Testis (tissue), 3 donors: Measurements from ENCODE around the gene DLG1. TPM values are rescaled to one million over a fixed set of nuclear protein-coding genes. Genes with fewer than 3 reads are reported as not detected.

Experiments
- DNase-seq: peaks from one replicate; pipeline ENCODE4 v3.0.0-alpha.2; 2019
- H3K27ac ChIP-seq, 2 donors: fragments of 200-600 bp; sonication (generic); one replicate each; pipeline ENCODE4 v1.5.1; 2019
- H3K27me3 ChIP-seq: fragments of 200-600 bp; sonication (generic); one replicate; pipeline ENCODE4 v1.5.1; 2019
- H3K36me3 ChIP-seq: fragments of 200-600 bp; sonication (generic); one replicate; pipeline ENCODE4 v1.5.1; 2017; ENCODE audit warnings: low read depth; ENCODE audit errors: missing control alignments
- H3K4me1 ChIP-seq: fragments of 200-600 bp; sonication (generic); one replicate; pipeline ENCODE4 v1.5.1; 2019
- H3K4me3 ChIP-seq, 2 donors: fragments of 200-600 bp; sonication (generic); one replicate each; pipeline ENCODE4 v1.5.1; 2017 to 2019
- H3K9me3 ChIP-seq: fragments of 200-600 bp; sonication (generic); one replicate; pipeline ENCODE4 v1.5.1; 2017
- CTCF ChIP-seq, 3 experiments: fragments of 450-650 bp in 2 of 3; fragments of 200-600 bp in 1 of 3; sonication (generic) in 1 of 3; IDR thresholded peaks; one replicate each; pipeline ENCODE4 v1.5.1; 2016 to 2019; ENCODE audit warnings: antibody characterized with exemption in 3 of 3, mild to moderate bottlenecking in 2 of 3, moderate library complexity in 1 of 3
- POLR2A ChIP-seq: fragments of 450-650 bp; IDR thresholded peaks from one replicate; pipeline ENCODE4 v1.6.1; 2017; ENCODE audit warnings: antibody characterized with exemption, mild to moderate bottlenecking, moderate library complexity
- WGBS, 2 donors: methylation state at CpG; one replicate each; pipeline ENCODE4 v1.1.5; 2018; 5-methylcytosine and 5-hydroxymethylcytosine counted together
- intact Hi-C: fragments of 100-400 bp; cut with DNase I; formaldehyde crosslinking; loops from one replicate; pipeline ENCODE4 v1.15.1; 2023; ENCODE audit warnings: low total_unique reads
- polyA plus RNA-seq: library from polyadenylated mRNA; stranded (reverse); fragments of 350-450 nt; fragmentation: Illumina TruSeq; extraction: RNeasy Lipid Tissue Mini Kit (QIAGEN cat#74804); gene quantifications from one replicate; pipeline ENCODE4 v1.2.3, GENCODE V29; 2014; ENCODE audit warnings: low read depth, low replicate concordance; ENCODE audit not compliant: insufficient read depth
- total RNA-seq, 2 donors: library from RNA; depleted of rRNA; stranded (reverse); fragments of >200 nt; gene quantifications; one replicate each; pipeline ENCODE4 v1.2.3, GENCODE V29; 2016

DLG1 gene
- total and polyA plus RNA-seq, 3 donors from 2014 or later: 37.4 to 99.4 (median 99.3) TPM

GRCh38 chr3:197003461-197004385 lies 294.7 kb downstream of the DLG1 start:
- Histone ChIP-seq H3K4me1 (peaks cover 4% of the 10 kb centered on the region), H3K4me3 (peak overlapping the region; percentile 64 to 67), H3K36me3 (no peaks in the 10 kb centered on the region), H3K27me3 (no peaks in the 10 kb centered on the region), H3K27ac (peak overlapping the region in 1 of 2 donors; percentile 91), H3K9me3 (no peaks in the 10 kb centered on the region)
- intact Hi-C loops: loop anchor here (10.0 kb wide), 1 partner anchor 181 kb away; no protein-coding TSS in a partner anchor
- no peak for TF ChIP-seq POLR2A
- no peak for TF ChIP-seq CTCF (IDR thresholded peaks at IDR 0.05)
- no peak for DNase-seq
- 23 to 31% methylated on average over 18 to 51 of the region's 61 CpGs for WGBS, 2 donors

DNA sequence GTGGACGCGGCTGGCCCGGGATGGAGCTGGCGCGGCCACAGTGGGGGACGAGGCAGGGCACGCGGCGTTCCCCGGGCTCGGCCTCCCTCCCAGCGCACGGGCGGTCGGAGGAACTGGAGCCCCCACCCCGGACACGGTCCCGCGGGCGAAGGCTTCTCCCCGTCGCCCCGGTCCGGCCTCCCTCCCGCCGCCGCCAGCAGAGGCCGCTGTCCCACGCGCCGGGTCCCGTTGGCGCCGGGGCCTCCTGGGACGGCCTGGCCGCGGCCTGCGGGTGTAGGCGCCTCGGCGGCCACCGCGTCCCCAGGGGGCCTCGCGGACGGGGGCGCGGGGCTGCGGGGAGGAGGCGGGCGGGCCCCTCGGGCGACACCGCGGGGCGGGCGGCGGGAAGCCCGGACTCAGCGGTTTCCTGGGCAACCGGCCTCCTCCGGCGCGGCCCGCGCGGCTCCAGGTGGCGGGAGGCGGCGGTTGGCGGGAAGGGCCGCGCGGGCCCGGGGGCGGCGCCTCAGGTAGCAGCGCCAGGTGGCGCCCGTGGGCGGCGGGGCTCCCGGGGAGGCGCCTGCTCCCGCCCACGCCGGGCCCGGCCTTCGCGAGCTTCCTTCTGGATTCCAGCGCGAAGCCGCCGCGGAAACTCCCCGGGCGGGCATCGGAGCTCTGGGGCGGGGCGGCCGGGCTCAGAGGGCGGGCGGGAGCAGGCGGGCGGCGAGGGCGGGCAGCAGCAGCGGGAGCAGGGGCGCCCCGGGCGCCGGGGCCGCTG lies 295.5 kb downstream of the DLG1 start:
- Histone ChIP-seq H3K4me3 (peak overlapping the region; percentile 65 to 67), H3K9me3 (no peaks in the 10 kb centered on the region), H3K4me1 (peaks cover 4% of the 10 kb centered on the region), H3K27ac (peak overlapping the region; percentile 40 to 91), H3K36me3 (no peaks in the 10 kb centered on the region), H3K27me3 (no peaks in the 10 kb centered on the region)
- TF ChIP-seq CTCF (IDR thresholded peaks at IDR 0.05) (peak; percentile 63 to 74 (median 64)), POLR2A (no peak)
- DNase-seq: peak; percentile 60
- intact Hi-C loops: loop anchor here (10.0 kb wide), 1 partner anchor 182 kb away; no protein-coding TSS in a partner anchor
- 2% methylated on average over 22 of the region's 113 CpGs; no CpG with 5 or more reads in 1 of the 2 donors for WGBS, 2 donors

- peaks cover 4% of the 10 kb centered on the region for H3K4me1 ChIP-seq
- 10 to 19% methylated on average over 24 to 52 of the region's 55 CpGs for WGBS, 2 donors
- no peak for TF ChIP-seq POLR2A
- TF ChIP-seq CTCF (IDR thresholded peaks at IDR 0.05): no peak
- peak; percentile 30 for DNase-seq
- peak overlapping the region; percentile 40 to 91 for H3K27ac ChIP-seq
- no peaks in the 10 kb centered on the region for H3K27me3 ChIP-seq
- intact Hi-C loops: loop anchor here (10.0 kb wide), 1 partner anchor 183 kb away; no protein-coding TSS in a partner anchor
- no peaks in the 10 kb centered on the region for H3K9me3 ChIP-seq
- peak overlapping the region; percentile 65 to 67 for H3K4me3 ChIP-seq
- H3K36me3 ChIP-seq: no peaks in the 10 kb centered on the region
These were observed 296.3 kb downstream of the DLG1 start for GRCh38 chr3:197001972-197002700.

DNA sequence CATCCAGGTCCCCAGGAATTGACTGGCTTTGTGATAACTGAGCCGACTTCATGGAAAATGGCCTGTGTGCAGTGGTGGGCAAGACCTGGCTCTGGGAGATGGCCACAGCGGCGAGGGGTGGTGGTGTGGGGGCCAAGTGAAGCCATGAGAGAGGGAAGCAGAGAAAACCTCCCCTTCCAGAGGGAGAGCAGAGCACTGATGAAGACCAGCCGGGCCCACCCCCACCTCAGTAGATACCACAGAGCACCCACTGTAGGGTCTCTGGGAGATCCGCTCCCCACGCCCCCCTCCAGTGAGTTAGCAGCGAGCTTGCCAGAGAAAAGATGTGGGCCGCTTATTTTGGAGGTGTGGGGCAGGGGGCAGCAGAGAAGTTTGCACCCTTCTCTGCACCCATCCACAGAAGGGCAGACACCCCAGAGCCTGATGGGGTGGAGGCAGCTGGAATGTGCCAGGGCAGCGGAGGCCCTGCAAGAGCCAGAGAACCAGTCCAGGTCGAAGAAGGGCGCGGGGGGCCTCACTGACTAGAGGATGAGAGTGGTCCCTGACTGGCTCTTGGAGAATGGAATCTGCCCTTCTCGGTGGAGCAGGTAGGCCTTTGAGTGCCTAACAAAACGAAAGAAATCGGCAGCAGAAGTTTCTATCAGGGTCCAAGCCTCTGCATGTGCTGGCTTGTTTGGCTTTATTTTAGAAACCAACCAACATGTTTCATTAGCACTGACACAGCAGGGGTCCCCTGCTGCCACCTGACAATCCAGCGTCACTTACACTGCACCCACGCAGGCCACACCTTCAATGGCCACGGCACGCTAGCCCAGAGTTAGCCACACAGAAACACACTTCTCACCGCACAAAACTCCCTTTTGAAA lies 297.1 kb downstream of the DLG1 start:
- intact Hi-C loops: loop anchor here (10.0 kb wide), 1 partner anchor 183 kb away; no protein-coding TSS in a partner anchor

More for the DNA sequence above, 297.1 kb downstream of the DLG1 start:
- whole genome bisulfite sequencing, 2 donors: 77 to 83% methylated on average over 16 to 20 of the region's 20 CpGs
- Histone ChIP-seq H3K36me3 (no peaks in the 10 kb centered on the region), H3K4me1 (peaks cover 4% of the 10 kb centered on the region), H3K9me3 (no peaks in the 10 kb centered on the region), H3K4me3 (peak overlapping the region in 1 of 2 donors; percentile 65), H3K27me3 (no peaks in the 10 kb centered on the region), H3K27ac (peak overlapping the region; percentile 40 to 91)
- no peak for TF ChIP-seq POLR2A
- no peak for TF ChIP-seq CTCF (IDR thresholded peaks at IDR 0.05)
- no peak for DNase-seq
